Upper lobe of right lung (tissue), 1 donor: ENCODE measurements around the gene GPR157. TPM values are rescaled to one million over a fixed set of nuclear protein-coding genes. Genes with fewer than 3 reads are reported as not detected.

Source experiments
- ATAC-seq: fragments of 200-7000 bp; cut with Tn5 transposase; one replicate; pipeline ENCODE4 v1.9.1; 2020; ENCODE audit warnings: mild to moderate bottlenecking, moderate library complexity
- DNase-seq: peaks from one replicate; pipeline ENCODE4 v3.0.0-alpha.2; 2020
- H3K27ac ChIP-seq: fragments of 200-600 bp; one replicate; pipeline ENCODE4 v1.8.0; 2022
- H3K27me3 ChIP-seq: fragments of 200-600 bp; one replicate; pipeline ENCODE4 v1.8.0; 2022; ENCODE audit warnings: mild to moderate bottlenecking
- H3K36me3 ChIP-seq: fragments of 200-600 bp; one replicate; pipeline ENCODE4 v1.8.0; 2022
- H3K4me1 ChIP-seq: fragments of 200-600 bp; one replicate; pipeline ENCODE4 v1.8.0; 2022
- H3K4me3 ChIP-seq: fragments of 200-600 bp; one replicate; pipeline ENCODE4 v1.8.0; 2022; ENCODE audit warnings: mild to moderate bottlenecking
- H3K9me3 ChIP-seq: fragments of 200-600 bp; one replicate; pipeline ENCODE4 v1.8.0; 2022
- intact Hi-C: fragments of 100-400 bp; cut with DNase I; formaldehyde crosslinking; loops from one replicate; pipeline ENCODE4 v1.11.0; 2022
- total RNA-seq: library from RNA; stranded (reverse); fragmentation: NEBNext Ultra II Directional; extraction: Animal tissue kit (Norgen Biotek cat#: 25700); gene quantifications from one replicate; pipeline ENCODE4 v1.2.1, GENCODE V29; 2021
- TF ChIP-seq, protein P1 (sequence below): fragments of 200-600 bp; IDR thresholded peaks from one replicate; pipeline ENCODE4 v1.8.0; 2022; ENCODE audit warnings: antibody characterized with exemption
- donor health status: DM: no; HTN: yes; CAD: no; lungs with severe emphysema.

GPR157 gene
- total RNA-seq, 1 donor from 2014 or later = 19.0 TPM

DNA sequence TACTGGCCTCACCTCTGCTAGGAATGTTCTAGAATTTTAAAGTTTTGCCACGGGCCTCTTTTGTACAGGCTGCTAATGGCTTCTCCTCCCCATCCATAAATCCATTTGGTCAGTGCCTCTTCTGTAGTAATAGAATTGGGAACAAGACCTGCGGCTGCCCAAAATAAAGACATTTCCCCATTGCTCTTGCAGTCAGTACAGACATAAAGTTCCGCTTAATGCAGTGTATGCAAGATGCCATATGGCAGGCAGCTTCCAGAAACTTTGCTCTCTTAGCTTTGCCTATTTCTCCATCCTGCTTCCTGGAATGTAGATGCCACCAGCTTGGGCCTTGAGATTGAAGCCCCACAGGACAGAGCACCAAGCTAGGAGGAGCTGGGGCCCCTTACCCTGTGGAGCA, 55.8 kb downstream of the GPR157 start:
- Histone ChIP-seq H3K27ac (no peak overlapping the region), H3K4me3 (no peak overlapping the region), H3K36me3 (no peaks in the 10 kb centered on the region), H3K4me1 (peaks cover 6% of the 10 kb centered on the region), H3K27me3 (no peaks in the 10 kb centered on the region), H3K9me3 (no peaks in the 10 kb centered on the region)
- intact Hi-C loops = no loop called here
- ATAC-seq = peak; percentile 34
- no peak for DNase-seq
- TF ChIP-seq, protein P1, sequence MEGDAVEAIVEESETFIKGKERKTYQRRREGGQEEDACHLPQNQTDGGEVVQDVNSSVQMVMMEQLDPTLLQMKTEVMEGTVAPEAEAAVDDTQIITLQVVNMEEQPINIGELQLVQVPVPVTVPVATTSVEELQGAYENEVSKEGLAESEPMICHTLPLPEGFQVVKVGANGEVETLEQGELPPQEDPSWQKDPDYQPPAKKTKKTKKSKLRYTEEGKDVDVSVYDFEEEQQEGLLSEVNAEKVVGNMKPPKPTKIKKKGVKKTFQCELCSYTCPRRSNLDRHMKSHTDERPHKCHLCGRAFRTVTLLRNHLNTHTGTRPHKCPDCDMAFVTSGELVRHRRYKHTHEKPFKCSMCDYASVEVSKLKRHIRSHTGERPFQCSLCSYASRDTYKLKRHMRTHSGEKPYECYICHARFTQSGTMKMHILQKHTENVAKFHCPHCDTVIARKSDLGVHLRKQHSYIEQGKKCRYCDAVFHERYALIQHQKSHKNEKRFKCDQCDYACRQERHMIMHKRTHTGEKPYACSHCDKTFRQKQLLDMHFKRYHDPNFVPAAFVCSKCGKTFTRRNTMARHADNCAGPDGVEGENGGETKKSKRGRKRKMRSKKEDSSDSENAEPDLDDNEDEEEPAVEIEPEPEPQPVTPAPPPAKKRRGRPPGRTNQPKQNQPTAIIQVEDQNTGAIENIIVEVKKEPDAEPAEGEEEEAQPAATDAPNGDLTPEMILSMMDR = no peak

DNA sequence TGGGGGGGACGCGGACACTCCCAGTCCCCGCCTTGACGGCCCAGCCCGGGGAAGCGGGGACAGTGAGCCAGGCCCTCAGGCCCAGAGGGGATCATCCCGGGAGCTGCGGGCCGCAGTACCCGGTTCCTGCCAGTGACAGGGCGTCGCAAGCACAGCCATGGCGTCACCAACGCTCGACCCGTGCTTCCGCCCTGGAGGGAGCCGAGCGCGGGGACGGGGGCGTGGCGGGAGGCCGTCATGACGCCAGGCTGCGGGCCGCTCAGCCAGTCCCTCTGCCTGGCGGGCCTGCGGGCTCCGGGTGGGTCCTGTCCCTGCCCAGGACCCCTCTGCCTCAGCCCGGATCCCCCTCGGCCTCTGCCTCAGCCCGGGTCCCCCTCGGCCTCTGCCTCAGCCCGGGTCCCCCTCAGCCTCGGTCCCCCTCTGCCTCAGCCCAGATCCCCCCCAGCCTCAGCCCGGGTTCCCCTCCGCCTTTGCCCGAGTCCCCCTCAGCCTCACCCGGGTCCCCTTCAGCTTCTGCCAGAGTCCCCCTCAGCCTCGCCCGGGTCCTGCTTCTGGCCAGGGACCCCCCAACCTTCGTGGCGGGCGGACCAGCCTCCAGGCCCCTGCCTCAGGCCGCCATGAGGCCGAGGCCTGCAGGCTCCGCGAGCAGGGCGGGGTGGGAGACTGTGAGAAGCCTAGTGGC, 57.2 kb downstream of the GPR157 start:
- Histone ChIP-seq H3K9me3 (no peaks in the 10 kb centered on the region), H3K36me3 (no peaks in the 10 kb centered on the region), H3K4me3 (no peak overlapping the region), H3K4me1 (peaks cover 10% of the 10 kb centered on the region), H3K27ac (no peak overlapping the region), H3K27me3 (no peaks in the 10 kb centered on the region)
- ATAC-seq = no peak
- no peak for DNase-seq
- TF ChIP-seq, protein P1 = no peak
- intact Hi-C loops = no loop called here

DNA sequence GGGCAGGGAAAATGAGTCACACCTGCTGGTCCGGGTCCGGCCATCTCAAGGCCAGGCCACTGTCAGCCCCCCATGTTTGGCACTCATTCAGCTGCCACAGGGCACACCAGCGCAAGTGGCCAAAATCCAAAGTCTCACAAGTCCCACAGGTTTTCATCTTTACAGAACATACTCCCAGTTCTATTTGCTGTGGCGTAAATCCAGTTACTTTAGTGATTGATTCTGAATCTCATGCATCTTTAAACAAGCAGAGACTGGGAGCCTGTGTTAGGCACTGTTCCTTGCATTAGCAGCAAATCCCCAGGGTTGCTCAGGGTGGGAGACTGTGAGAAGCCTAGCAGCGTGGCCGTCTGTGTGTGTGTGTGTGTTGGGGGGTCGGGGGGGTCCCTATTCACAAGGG, 58.4 kb downstream of the GPR157 start:
- intact Hi-C loops = no loop called here
- H3K4me3 ChIP-seq = no peak overlapping the region
- no peaks in the 10 kb centered on the region for H3K27me3 ChIP-seq
- no peaks in the 10 kb centered on the region for H3K9me3 ChIP-seq
- H3K36me3 ChIP-seq = no peaks in the 10 kb centered on the region
- DNase-seq (no peak), ATAC-seq (no peak)
- no peak overlapping the region for H3K27ac ChIP-seq
- TF ChIP-seq, protein P1 = no peak
- peaks cover 10% of the 10 kb centered on the region for H3K4me1 ChIP-seq

DNA sequence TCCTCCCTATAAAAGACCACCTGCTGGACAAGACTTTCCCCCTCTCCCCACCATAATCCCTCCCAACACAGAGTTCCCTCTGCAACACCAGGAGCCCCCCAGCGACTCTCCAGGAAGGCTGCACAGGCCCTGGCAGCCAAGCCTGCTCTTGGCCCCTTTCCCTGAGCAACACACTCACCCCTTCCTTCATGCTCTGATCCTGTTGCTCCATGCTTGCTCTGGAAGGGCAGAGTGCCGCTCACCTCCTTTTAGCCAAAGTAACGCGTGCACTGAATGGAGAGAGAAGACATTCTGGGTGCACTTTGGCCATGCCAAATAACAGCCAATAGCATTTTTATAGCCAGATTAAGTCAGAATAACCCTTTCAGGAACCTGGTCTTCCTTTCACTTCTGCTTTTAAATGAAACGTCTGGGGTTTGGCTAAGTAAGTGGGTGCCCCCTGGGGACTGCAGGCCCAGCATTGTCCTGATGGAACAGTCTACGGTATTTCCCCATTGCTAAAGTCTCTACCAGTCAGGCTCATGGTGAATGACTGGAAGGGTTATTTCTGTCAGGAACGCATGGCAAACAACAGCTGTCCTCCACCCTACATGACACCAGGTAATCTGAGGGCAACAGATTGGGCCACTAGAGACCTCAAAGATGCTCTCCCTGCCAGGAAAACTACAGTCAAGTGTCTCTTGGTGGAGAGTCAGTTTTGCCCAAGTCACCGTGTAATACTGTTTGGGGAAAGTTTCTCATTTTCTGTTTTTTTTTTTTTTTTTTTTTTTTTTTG, 59.4 kb downstream of the GPR157 start, which contains the start of gene SLC2A5:
TSS of gene SLC2A5 (minus strand) at position 310 of the 775 bp plus-strand sequence. CDS start at position 211, 99 bp downstream.
- Histone ChIP-seq H3K4me1 (peaks cover 16% of the 10 kb centered on the region), H3K9me3 (no peaks in the 10 kb centered on the region), H3K27ac (peak within 1 kb of the TSS; percentile 19), H3K36me3 (no peaks in the 10 kb centered on the region), H3K4me3 (peak within 1 kb of the TSS; percentile 6), H3K27me3 (no peaks in the 10 kb centered on the region)
- intact Hi-C loops = no loop called here
- DNase-seq (no peak), ATAC-seq (peak; percentile 82)
- TF ChIP-seq, protein P1 = no peak

DNA sequence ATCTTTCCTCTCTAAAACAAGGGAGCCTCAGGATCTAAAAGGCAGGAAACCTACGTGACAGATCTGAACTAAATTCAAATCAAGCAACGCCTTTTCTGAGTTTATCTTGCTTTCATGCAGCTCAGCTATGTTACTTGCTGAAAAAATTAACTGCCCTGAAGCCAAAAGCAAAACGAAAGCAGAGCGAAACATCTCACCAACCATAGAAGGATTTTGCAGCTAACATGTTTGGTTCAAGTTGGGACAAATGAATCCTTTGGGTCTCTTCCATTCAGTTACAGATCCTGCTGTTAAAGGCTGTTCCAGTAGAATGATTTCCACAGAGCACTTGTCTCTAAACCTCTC, 59.9 kb downstream of the GPR157 start:
- no peaks in the 10 kb centered on the region for H3K27me3 ChIP-seq
- H3K27ac ChIP-seq = peak overlapping the region; percentile 19
- intact Hi-C loops = no loop called here
- H3K4me1 ChIP-seq = peaks cover 17% of the 10 kb centered on the region
- no peaks in the 10 kb centered on the region for H3K36me3 ChIP-seq
- ATAC-seq (no peak), DNase-seq (no peak)
- H3K9me3 ChIP-seq = no peaks in the 10 kb centered on the region
- H3K4me3 ChIP-seq = peak overlapping the region; percentile 6
- TF ChIP-seq, protein P1 = no peak
